ENCODE measurements around the gene SLC50A1. TPM values are rescaled to one million over a fixed set of nuclear protein-coding genes. Genes with fewer than 3 reads are reported as not detected.

Gene SLC50A1
- total and polyA plus RNA-seq, 9 of the 15 experiments (the other 6 are each of a cell fraction or from before 2014, with no cell fraction given), result 46.5 to 132 (median 91.9) TPM

DNA sequence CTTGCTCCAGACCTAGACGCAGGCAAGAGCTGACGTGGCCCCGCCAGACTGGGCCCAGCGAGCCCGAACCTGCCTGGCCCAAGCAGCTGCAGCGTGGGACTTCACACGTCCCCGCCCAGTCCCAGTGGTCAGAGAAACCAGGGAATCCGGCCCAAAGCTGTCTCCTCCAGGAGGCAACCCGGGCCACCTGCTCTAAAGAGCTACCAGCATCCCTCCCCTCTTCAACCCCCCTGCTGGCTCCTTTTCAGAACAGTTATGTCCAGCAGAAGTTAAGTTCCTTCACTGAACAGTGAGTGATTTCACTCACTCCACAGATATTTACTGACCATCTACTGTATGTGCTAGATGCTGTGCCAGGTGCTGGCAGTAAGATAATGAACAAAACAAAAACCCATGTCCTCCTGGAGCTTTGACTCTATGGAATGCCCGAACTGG is 10.1 kb upstream of the SLC50A1 start:
- WGBS (ENCODE audit: insufficient coverage, low coverage, missing lambda C conversion rate), result 77% methylated on average over 8 of the region's 11 CpGs
- Histone ChIP-seq H3K9me3 (replicated peaks; ENCODE audit: control insufficient read depth, insufficient read depth, low read depth, low read length) (no peaks in the 10 kb centered on the region), H3K36me3 (ENCODE audit: control insufficient read depth, insufficient read depth, low read length) (no peaks in the 10 kb centered on the region), H3K27me3 (ENCODE audit: control insufficient read depth in 2 of 2, insufficient read depth in 2 of 2, low read length in 2 of 2) (no peaks in the 10 kb centered on the region), H3K27ac (ENCODE audit: extremely low read depth, low read depth, low read length) (no peak overlapping the region), H2AFZ (ENCODE audit: low read depth, low read length) (no peak overlapping the region), H3K4me1 (replicated peaks in 1 of 2; ENCODE audit: control insufficient read depth in 2 of 2, insufficient read depth in 2 of 2, low read length in 2 of 2) (peaks cover 46 to 63% of the 10 kb centered on the region in 2 experiments), H3K4me2 (ENCODE audit: insufficient read depth, low read length) (no peak overlapping the region), H3K9me1 (ENCODE audit: control insufficient read depth, insufficient read depth, low read length) (no peaks in the 10 kb centered on the region), H3K9ac (ENCODE audit: insufficient read depth in 1 of 2, low read depth in 2 of 2, low read length in 2 of 2) (peak overlapping the region in 1 of 2 experiments; percentile 41; a peak in 1 of 4 replicates), H3K79me2 (ENCODE audit: control insufficient read depth, insufficient read depth, low read length) (peaks cover 2% of the 10 kb centered on the region; the same call in 1 of the 3 replicates), H4K20me1 (replicated peaks; ENCODE audit: control insufficient read depth, insufficient read depth, low read length) (no peaks in the 10 kb centered on the region), H3K4me3 (no peak overlapping the region)
- intact Hi-C loops (cut with micrococcal nuclease), result no loop called here
- ChIA-PET POLR2A (interaction anchor here (0.7 to 1.5 kb wide), 3 partner anchors 9 to 17 kb away, joined by 3 read pairs; no protein-coding TSS in a partner anchor), CTCF (ENCODE audit: low intra/inter-chr PET ratio) (no interaction called here)
- FAIRE-seq (no peak), ATAC-seq (no peak), DNase-seq (ENCODE audit: extremely low read depth in 1 of 4, low spot score in 3 of 4) (no peak)
- in situ Hi-C loops (cut with MboI), result no loop called here
- BruUV-seq (replicated peaks), result no TSS peak
- no peak for TF ChIP-seq ZNF584 (CRISPR knock-in tag; IDR thresholded peaks at IDR 0.05; ENCODE audit: low read depth)
- TF ChIP-seq, protein P1, sequence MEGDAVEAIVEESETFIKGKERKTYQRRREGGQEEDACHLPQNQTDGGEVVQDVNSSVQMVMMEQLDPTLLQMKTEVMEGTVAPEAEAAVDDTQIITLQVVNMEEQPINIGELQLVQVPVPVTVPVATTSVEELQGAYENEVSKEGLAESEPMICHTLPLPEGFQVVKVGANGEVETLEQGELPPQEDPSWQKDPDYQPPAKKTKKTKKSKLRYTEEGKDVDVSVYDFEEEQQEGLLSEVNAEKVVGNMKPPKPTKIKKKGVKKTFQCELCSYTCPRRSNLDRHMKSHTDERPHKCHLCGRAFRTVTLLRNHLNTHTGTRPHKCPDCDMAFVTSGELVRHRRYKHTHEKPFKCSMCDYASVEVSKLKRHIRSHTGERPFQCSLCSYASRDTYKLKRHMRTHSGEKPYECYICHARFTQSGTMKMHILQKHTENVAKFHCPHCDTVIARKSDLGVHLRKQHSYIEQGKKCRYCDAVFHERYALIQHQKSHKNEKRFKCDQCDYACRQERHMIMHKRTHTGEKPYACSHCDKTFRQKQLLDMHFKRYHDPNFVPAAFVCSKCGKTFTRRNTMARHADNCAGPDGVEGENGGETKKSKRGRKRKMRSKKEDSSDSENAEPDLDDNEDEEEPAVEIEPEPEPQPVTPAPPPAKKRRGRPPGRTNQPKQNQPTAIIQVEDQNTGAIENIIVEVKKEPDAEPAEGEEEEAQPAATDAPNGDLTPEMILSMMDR (IDR thresholded peaks at IDR 0.05 in 2 of 3, conservative IDR thresholded peaks at IDR 0.05 in 1 of 3; ENCODE audit: insufficient read depth in 2 of 3, low read depth in 1 of 3, low read length in 3 of 3), result 0 out of 6 replicates have a peak, but pooled peaks of 1 of the 3 experiments have one; percentile 9

Measured in K562 (cell line).